ENCODE measurements around the gene PRKG1.
A peak's percentile ranks its signal among the peaks of the same experiment; 100 is the strongest.

Gene PRKG1

GRCh38 chr10:51955696-51956095 lies 881.4 kb downstream of the PRKG1 start:
- no peak for DNase-seq (ENCODE audit: low read depth)
- no peak overlapping the region for H3K4me3 ChIP-seq (ENCODE audit: low read length)
- no peak for TF ChIP-seq CTCF (conservative IDR thresholded peaks at IDR 0.05; ENCODE audit: low read length)

- no peak overlapping the region for H3K4me3 ChIP-seq (ENCODE audit: low read length)
- DNase-seq (ENCODE audit: low read depth): no peak
Measured at GRCh38 chr10:51956822-51957221, 882.5 kb downstream of the PRKG1 start.

GRCh38 chr10:51960494-51960895 lies 886.2 kb downstream of the PRKG1 start:
- no peak overlapping the region for H3K4me3 ChIP-seq (ENCODE audit: low read length)
- peak; percentile 65 for TF ChIP-seq CTCF (conservative IDR thresholded peaks at IDR 0.05; ENCODE audit: low read length)
- peak; percentile 88 for DNase-seq (ENCODE audit: low read depth)

More at GRCh38 chr10:51956822-51957221, 882.5 kb downstream of the PRKG1 start:
- no peak for TF ChIP-seq CTCF (conservative IDR thresholded peaks at IDR 0.05; ENCODE audit: low read length)

GRCh38 chr10:51961401-51961800 lies 887.1 kb downstream of the PRKG1 start:
- no peak overlapping the region for H3K4me3 ChIP-seq (ENCODE audit: low read length)
- no peak for TF ChIP-seq CTCF (conservative IDR thresholded peaks at IDR 0.05; ENCODE audit: low read length)
- no peak for DNase-seq (ENCODE audit: low read depth)

- peak; percentile 35 for DNase-seq (ENCODE audit: low read depth)
- no peak overlapping the region for H3K4me3 ChIP-seq (ENCODE audit: low read length)
- no peak for TF ChIP-seq CTCF (conservative IDR thresholded peaks at IDR 0.05; ENCODE audit: low read length)
Measured at GRCh38 chr10:51964630-51965029, 890.3 kb downstream of the PRKG1 start.

GRCh38 chr10:51965451-51965850 lies 891.2 kb downstream of the PRKG1 start:
- no peak for TF ChIP-seq CTCF (conservative IDR thresholded peaks at IDR 0.05; ENCODE audit: low read length)
- H3K4me3 ChIP-seq (ENCODE audit: low read length): no peak overlapping the region

GRCh38 chr10:51972733-51973346 lies 898.6 kb downstream of the PRKG1 start:
- no peak for TF ChIP-seq CTCF (conservative IDR thresholded peaks at IDR 0.05; ENCODE audit: low read length)
- no peak overlapping the region for H3K4me3 ChIP-seq (ENCODE audit: low read length)
- DNase-seq (ENCODE audit: low read depth): no peak

More at GRCh38 chr10:51965451-51965850, 891.2 kb downstream of the PRKG1 start:
- no peak for DNase-seq (ENCODE audit: low read depth)

Data from AG10803 (cell line).